ENCODE measurements around the gene SCAMP3.
A peak's percentile ranks its signal among the peaks of the same experiment; 100 is the strongest.

Gene SCAMP3

GRCh38 chr1:155255243-155256007, 6.7 kb downstream of the SCAMP3 start, which contains the start of gene ENTREP3:
TSS of gene ENTREP3 (minus strand) at chr1:155255483. CDS start at chr1:155254877, 606 bp downstream.
- no peak for TF ChIP-seq CTCF (conservative IDR thresholded peaks at IDR 0.05; ENCODE audit: low read depth, low read length)
- peak; percentile 82 for DNase-seq (ENCODE audit: low read depth)
- peak within 1 kb of the TSS; percentile 85 for H3K4me3 ChIP-seq (ENCODE audit: low read depth, low read length)

GRCh38 chr1:155254714-155255242, 7.4 kb downstream of the SCAMP3 start:
- no peak for DNase-seq (ENCODE audit: low read depth)
- TF ChIP-seq CTCF (conservative IDR thresholded peaks at IDR 0.05; ENCODE audit: low read depth, low read length), result no peak
- H3K4me3 ChIP-seq (ENCODE audit: low read depth, low read length), result peak overlapping the region; percentile 85

- TF ChIP-seq CTCF (conservative IDR thresholded peaks at IDR 0.05; ENCODE audit: low read depth, low read length), result no peak
- DNase-seq (ENCODE audit: low read depth), result no peak
- H3K4me3 ChIP-seq (ENCODE audit: low read depth, low read length), result peak overlapping the region; percentile 85
Measured at GRCh38 chr1:155254228-155254713, 7.9 kb downstream of the SCAMP3 start.

- no peak for TF ChIP-seq CTCF (conservative IDR thresholded peaks at IDR 0.05; ENCODE audit: low read depth, low read length)
- no peak for DNase-seq (ENCODE audit: low read depth)
- H3K4me3 ChIP-seq (ENCODE audit: low read depth, low read length), result peak overlapping the region; percentile 85
Measured at GRCh38 chr1:155253797-155254196, 8.4 kb downstream of the SCAMP3 start.

- TF ChIP-seq CTCF (conservative IDR thresholded peaks at IDR 0.05; ENCODE audit: low read depth, low read length), result peak; percentile 29
- no peak for DNase-seq (ENCODE audit: low read depth)
- peak overlapping the region; percentile 85 for H3K4me3 ChIP-seq (ENCODE audit: low read depth, low read length)
Measured at GRCh38 chr1:155253208-155253607, 9.0 kb downstream of the SCAMP3 start.

GRCh38 chr1:155251566-155251965, 10.6 kb downstream of the SCAMP3 start:
- H3K4me3 ChIP-seq (ENCODE audit: low read depth, low read length), result no peak overlapping the region
- no peak for TF ChIP-seq CTCF (conservative IDR thresholded peaks at IDR 0.05; ENCODE audit: low read depth, low read length)
- DNase-seq (ENCODE audit: low read depth), result no peak

Measured in choroid plexus epithelial cell (primary cell).